HepG2 (cell line): ENCODE results near the gene ALG9. TPM values are rescaled to one million over a fixed set of nuclear protein-coding genes. Genes with fewer than 3 reads are reported as not detected.

Experiments used
- GATA4 ChIP-seq: sonication (generic); IDR thresholded peaks from 2 replicates; pipeline ENCODE4 v1.6.1; 2016; ENCODE audit warnings: antibody characterized with exemption, low read depth, borderline replicate concordance
- KDM1A ChIP-seq: IDR thresholded peaks from 2 replicates; pipeline ENCODE4 v1.6.1; 2016; ENCODE audit warnings: missing compliant biosample characterization
- SAP130 ChIP-seq: IDR thresholded peaks from 2 replicates; pipeline ENCODE4 v1.6.1; 2016; ENCODE audit warnings: low read depth
- TIGD3 ChIP-seq: sonication (generic); formaldehyde crosslinking; IDR thresholded peaks from 2 replicates; pipeline ENCODE4 v1.5.1; 2020; ENCODE audit warnings: mild to moderate bottlenecking, missing genetic modification reagents, borderline replicate concordance
- ZGPAT ChIP-seq: IDR thresholded peaks from 2 replicates; pipeline ENCODE4 v1.6.1; 2016; ENCODE audit warnings: mild to moderate bottlenecking
- ZNF292 ChIP-seq: sonication (generic); formaldehyde crosslinking; IDR thresholded peaks from 2 replicates; pipeline ENCODE4 v1.8.1; 2022; ENCODE audit warnings: mild to moderate bottlenecking, low read depth, missing genetic modification reagents, borderline replicate concordance
- ZNF350 ChIP-seq: sonication (generic); formaldehyde crosslinking; IDR thresholded peaks from 2 replicates; pipeline ENCODE4 v1.4.0; 2020; ENCODE audit warnings: mild to moderate bottlenecking, low read depth, missing genetic modification reagents, borderline replicate concordance
- ZNF570 ChIP-seq: sonication (generic); formaldehyde crosslinking; IDR thresholded peaks from 2 replicates; pipeline ENCODE4 v1.4.0; 2020; ENCODE audit warnings: mild to moderate bottlenecking, missing genetic modification reagents, borderline replicate concordance
- ZNF775 ChIP-seq: sonication (generic); formaldehyde crosslinking; IDR thresholded peaks from 2 replicates; pipeline ENCODE4 v1.4.0; 2020; ENCODE audit warnings: missing genetic modification reagents, mild to moderate bottlenecking, moderate library complexity, borderline replicate concordance
- ZXDC ChIP-seq: sonication (generic); formaldehyde crosslinking; IDR thresholded peaks from 2 replicates; pipeline ENCODE4 v1.5.0; 2020; ENCODE audit warnings: mild to moderate bottlenecking, missing genetic modification reagents
- polyA plus RNA-seq, 8 experiments: library from polyadenylated mRNA; depleted of rRNA in 3 of 8; stranded (reverse) in 7 of 8; unstranded in 1 of 8; fragments of >200 nt; fragmentation: Illumina TruSeq in 4 of 8; extraction: Trizol in 4 of 8; gene quantifications; 2 replicates each; pipeline versions ENCODE4 v1.2.1 to v1.2.3, GENCODE V29; 2011 to 2016; ENCODE audit warnings: low read depth in 4 of 8, missing spikeins in 1 of 8, mixed read lengths in 1 of 8; ENCODE audit not compliant: insufficient read depth in 1 of 8
- total RNA-seq, 5 experiments: library from RNA; depleted of rRNA; stranded (reverse); fragments of >200 nt; fragmentation: Illumina TruSeq; extraction: Trizol; gene quantifications; 2 replicates each; pipeline ENCODE4 v1.2.3, GENCODE V29; 2016; ENCODE audit warnings: low read depth in 1 of 5

Gene ALG9
- total and polyA plus RNA-seq, 2 of the 13 experiments (the other 11 are each of a cell fraction or from before 2014, with no cell fraction given): 39.4 to 40.6 TPM

GRCh38 chr11:111765984-111766833, 105.2 kb downstream of the ALG9 start, which contains the start of gene PPP2R1B (continued):
- TF ChIP-seq ZGPAT (CRISPR knock-in tag) (no peak; the same call in 1 of the 2 replicates), GATA4 (peak; percentile 65), ZNF350 (CRISPR knock-in tag) (peak; percentile 59; the same call in 1 of the 2 replicates), ZNF292 (CRISPR knock-in tag) (0 out of 2 replicates have a peak, but pooled peaks have one; percentile 33), KDM1A (CRISPR knock-in tag) (no peak), TIGD3 (CRISPR knock-in tag) (no peak), SAP130 (CRISPR knock-in tag) (peak; percentile 62), ZNF570 (no peak), ZNF775 (no peak), ZXDC (CRISPR knock-in tag) (0 out of 2 replicates have a peak, but pooled peaks have one; percentile 47)
